HG03060 (cell line): ENCODE data around the gene WIPF1.

Experiments used
- ATAC-seq: cut with Tn5 transposase; IDR thresholded peaks from one replicate; pipeline ENCODE4 v1.9.1; 2021; ENCODE audit warnings: low read depth, moderate number of reproducible peaks; ENCODE audit not compliant: unreplicated experiment

The WIPF1 gene, protein sequence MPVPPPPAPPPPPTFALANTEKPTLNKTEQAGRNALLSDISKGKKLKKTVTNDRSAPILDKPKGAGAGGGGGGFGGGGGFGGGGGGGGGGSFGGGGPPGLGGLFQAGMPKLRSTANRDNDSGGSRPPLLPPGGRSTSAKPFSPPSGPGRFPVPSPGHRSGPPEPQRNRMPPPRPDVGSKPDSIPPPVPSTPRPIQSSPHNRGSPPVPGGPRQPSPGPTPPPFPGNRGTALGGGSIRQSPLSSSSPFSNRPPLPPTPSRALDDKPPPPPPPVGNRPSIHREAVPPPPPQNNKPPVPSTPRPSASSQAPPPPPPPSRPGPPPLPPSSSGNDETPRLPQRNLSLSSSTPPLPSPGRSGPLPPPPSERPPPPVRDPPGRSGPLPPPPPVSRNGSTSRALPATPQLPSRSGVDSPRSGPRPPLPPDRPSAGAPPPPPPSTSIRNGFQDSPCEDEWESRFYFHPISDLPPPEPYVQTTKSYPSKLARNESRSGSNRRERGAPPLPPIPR

DNA sequence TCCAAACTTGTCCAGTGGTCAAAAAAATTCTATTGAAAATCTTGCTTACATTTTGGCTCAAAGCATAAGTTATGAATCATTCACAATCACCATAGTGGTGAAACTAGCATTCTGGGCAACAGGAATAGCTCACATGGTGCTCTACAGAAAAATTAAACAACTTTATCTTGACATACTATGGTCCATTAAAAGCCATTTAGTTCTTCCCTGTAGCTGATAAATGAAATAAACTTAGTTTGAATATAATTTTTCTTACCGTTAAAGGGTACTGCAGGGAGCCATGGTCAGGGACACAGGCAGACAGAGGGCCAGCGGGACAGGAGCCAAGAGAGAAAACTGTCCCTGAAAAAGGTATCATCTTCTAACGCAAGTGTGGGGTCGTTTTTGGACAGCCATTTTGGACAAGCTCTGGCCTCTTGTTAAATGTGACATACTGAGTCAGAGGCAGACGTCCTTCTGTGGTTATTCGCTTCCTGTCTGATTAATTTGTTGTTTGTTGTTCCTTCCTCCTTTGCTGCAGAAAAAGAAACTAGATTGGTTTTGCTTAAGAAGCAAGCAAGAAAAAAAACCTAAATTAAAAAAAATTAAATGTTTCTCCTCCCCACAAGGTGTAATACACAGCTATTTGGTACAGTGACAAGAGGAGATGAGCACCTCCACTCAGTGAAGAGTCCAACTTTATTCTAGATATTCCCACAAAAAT lies at the start of gene WIPF1:
Gene WIPF1 (minus strand): TSS at position 460 of the 703 bp plus-strand sequence. CDS start 12,231 bp downstream, outside the sequence.
- peak; percentile 38 for ATAC-seq

DNA sequence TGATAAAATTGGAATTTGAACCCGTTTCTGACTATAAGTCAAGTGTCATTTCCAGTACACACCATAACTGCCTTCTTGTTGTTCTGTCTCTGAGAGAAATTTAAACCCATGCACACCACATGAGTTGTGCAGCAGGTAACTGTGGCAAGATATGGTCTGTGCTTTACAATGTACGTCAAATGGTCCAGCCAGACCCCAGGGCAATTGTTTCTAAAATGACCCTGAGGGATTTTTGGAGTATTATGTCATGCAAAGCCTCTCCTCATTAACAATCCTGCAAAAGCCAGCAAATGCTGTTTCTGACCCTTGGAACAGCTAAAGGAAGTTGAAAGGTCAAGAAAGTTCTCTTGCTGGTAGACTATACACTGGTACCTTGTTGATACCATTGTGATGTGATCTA lies 47.7 kb upstream of the WIPF1 start:
- ATAC-seq = no peak

DNA sequence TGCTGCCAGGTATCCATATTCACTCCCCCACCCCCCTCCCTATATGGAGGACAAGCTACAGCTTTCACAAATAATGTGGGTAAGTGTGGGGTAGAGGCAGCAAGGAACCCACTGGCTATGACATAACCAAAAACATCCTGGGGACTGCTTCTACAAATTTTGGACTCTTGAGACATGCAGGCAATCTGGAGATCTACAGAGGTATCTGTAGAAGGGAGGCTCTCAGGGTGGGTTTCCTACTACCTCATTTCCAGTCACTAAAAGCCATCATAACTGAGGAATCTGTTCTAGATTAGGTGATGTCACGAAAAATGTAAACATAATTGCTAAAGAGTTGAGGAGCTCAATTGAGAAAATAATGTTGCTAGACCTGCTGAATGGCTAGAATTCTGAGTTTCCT lies 46.8 kb upstream of the WIPF1 start:
- ATAC-seq = no peak

DNA sequence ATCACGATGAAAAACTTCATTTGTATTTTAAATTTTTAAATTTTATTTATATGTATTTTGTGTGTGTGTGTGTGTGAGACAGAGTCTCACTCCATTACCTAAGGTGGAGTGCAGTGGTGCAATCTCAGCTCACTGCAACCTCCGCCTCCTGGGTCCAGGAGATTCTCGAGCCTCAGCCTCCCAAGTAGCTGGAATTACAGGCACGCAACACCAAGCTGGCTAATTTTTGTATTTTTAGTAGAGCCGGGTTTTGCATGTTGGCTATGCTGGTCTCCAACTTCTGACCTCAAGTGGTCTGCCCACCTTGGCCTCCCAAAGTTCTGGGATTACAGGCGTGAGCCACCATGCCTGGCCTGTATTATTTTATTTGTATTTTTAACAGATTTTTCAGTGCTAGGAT lies 45.8 kb upstream of the WIPF1 start:
- ATAC-seq = no peak

DNA sequence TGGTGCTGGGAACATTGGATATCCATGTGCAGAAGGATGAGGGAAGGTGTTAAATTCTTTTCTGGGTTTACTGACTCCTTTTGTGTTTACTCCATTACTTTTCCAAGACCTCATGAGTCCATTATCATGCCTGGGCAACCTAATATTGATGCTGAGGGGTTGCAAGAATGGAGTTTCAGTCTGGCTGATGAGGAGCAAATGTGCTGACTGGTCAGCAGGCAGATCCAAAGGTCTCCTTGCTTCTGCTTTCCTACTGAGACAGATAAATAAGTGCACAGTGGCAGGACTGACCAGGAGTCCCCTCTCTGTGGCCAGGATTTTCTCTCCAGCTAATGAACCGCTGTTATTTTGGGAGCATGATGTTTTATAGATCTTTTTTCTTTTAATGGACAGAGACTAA lies 43.6 kb upstream of the WIPF1 start:
- no peak for ATAC-seq

DNA sequence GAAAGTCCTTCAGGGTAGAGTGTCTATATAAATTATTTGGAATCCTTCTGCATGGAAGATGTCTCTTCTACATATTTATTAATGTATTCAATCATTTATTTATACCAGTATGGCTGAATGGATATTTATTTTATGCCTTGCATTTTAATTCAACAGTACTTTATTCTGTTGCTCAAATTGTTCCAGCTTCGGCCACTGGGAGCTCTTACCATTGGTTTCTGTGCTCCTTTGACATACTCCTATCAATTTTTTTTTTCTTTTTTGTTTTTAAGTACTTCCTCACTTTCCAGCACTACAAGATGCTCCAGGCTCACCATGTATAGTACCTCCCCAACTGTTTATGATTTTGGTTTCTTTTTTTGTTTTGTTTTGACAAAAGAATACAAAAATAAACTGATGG lies 39.4 kb upstream of the WIPF1 start:
- ATAC-seq = no peak

DNA sequence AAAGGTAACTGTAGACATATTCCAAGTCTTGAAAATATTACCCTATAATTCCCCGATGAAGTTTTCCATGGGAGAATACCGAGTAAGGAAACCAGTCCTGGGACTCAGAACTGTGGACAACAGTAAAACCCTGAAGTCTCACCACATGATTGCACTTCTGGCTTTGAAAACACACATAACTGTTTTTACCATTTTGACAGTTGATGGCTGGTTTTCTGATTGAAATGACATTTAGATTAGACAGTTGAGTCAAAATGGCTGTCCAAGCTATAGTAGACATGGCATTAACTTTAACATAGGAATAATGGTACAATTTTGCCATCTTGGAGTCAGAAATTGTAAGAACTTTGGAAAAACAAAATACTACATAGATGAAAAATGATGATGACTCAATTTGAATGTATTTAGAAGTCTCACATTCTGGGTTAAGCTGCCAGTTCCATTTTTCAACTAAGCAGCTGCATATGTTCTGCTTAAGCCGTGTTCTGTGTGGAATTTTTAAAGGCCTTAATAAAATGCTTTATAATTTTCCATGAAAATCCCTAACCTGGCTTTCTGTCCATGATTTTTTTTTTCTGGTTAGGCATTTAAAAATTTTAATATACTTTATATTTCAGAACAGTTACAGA lies 38.3 kb upstream of the WIPF1 start:
- ATAC-seq = no peak

DNA sequence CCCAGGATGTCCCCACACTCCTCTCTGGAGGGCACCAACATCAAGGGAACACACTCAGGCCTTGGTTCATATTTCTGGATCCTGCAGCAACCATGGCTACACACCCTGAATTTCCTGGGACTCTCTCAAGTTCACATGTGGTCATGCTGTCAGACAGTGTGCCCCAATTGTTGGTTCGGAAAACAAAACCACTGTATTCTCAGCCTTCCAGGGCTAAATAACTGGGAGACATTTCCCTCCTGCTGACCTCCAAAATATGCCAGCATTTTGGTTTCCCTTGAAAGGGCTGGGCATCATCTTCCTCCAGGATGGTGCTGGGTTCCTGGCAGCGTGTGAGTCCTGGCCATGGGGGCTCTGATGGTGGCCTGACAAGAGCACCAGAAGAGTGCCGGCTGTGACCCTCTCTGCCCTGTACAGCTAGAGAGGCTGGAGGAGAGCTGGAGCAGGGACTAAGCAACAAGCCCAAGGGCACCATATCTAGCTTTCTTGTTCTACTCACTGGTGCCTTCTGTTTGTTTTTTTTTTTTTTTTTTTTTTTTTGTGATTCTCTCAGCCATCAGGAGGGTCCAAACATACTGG lies 37.5 kb upstream of the WIPF1 start:
- ATAC-seq = no peak

DNA sequence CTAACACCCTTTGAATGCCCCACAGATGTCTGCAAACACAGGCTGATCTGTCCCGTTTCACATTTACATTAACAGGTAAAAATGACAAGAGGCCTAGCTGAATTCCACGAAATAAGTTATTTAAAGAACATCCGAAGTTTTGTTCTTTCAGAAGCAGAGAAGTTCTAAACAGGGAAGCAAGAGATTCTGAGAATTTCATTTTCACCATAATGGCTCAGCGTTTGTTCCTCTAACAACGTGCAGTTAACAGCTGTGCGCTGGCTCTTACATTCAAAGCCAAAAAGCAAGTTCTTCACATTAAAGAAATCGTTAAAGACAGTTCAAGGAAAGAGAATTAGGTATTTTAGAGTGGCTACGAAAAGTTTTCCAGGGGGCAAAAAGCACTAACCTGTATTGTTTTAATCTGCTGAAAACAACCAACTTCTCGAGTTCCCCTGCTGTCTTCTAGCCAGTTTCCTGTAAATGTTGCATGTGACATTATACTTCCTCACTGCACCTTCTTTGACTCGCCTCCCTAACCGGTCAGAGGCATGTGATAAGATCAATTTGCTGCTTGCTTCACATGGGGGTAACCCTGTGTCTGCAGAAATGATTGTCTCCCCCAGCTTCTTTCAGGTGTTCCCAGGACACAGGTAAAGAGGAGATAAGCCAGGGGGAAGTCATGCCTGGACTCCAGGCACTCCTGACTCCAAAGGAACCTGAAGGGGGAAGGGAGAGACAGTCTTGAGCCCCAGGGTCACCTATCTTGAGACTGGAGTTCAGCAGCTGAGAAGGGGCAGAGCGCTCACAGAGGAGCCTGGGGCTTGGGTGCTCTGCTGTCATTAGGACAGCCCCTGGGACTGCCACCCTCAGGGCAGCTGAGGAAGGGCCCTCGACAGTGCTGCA lies 36.8 kb upstream of the WIPF1 start:
- peak; percentile 56 for ATAC-seq

DNA sequence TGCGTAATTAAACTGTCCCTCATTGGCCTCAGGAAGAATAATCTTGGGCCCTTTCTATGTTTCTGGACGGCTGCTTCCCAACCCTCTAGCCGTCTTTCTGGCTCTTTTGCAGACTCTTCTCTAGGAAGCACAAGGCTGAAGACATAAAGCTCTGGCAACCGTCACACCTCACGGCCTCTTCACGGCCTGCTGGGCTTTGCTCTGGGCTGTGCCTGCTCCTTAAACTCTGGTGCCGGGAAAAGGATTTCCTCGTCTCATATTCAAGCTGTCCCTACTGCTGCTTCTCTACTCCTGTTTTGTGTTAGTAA lies 36.0 kb upstream of the WIPF1 start:
- ATAC-seq = no peak

DNA sequence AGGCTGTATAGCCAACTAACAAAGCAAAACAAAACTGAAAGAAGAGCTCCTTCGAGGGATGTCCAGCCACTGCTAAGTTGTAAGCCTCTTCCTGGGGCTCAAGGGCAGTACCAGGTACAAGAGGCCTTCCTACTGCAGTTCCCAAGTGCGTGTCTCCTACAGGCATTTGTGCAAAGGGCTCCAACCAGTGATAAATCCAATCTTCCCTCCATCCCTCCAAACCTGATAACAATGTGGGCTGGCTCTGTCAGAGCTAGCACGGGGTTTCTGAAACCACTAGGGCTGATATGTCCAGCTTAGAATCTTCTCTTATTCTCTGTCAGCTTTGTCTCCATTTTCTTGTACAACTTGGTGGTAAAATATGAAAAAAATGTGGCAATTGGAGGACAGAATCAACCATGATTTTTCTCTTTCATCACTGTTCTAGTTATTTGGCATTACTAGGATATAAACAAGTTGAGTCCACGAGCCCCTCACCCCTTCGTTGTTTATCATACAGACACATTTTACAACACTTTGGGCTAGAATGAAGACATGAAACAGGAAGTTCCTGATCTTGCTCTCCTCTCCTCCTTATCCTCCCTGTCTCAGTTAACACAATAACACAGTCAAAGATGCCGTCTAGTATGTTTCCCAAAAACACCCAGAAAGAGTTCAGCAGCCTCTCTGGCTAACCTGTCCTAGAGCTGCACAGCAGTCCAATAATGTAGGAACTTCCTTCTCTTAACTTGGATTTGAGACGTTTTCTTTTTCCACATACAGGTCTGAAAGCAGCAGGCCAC lies 35.4 kb upstream of the WIPF1 start:
- ATAC-seq = no peak

DNA sequence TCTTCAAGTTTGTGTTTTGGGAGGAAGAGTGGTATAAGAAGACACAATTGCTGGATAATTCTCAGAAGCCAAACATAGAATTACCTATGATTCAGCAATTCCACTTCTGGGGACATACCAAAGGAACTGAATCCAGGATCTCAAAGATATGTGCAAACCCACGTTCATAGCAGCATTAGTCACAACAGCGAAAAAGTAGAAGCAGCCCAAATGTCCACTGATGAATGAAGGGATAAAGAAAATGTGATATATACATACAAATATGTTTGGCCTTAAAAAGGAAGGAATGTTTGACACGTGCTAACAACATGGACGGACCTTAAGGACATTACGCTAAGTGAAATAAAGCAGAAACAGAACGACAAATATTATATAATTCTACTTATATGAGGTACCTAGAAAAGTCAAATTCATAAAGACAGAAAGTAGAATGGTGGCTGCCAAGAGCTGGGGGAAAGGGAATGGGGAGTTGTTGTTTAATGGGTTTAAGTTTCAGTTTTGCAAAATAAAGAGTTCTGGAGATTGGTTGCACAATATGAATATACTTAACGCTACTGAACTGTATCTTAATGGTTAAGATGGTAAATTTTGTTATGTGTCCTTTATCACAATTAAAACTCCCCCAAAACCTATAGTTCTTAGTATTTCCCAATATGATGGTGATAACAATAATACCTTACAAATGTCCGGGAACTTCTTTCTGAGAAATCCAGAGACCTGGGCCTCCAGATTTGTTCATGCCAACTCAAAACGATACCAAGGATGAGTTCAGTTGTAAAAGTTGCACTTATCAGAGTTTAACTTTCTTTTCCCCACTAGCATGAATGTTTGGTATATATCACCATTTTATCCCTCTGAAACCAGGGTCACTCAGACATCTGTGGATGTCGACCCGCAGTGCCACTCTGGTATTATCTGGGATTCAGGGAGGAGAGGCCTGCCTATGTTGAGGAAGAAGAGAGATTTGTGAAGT lies 33.7 kb upstream of the WIPF1 start:
- ATAC-seq = no peak

DNA sequence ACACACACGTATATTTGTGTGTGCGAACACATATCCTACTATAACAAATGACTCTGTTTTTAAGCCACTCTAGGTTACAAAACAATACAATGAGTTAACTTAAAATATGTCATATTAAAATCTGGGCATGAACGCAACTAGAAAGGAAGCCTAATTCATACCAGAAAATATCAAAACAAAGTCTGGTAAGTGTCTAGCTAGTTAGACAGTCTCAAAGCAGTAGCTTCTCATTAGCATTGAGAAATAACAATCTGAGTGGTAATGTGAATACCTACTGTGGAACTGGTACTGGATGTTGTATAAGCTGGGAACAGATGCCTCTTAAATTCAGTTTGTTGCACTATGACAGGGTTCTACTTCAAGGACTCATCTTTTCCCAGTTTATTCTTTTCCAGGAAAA lies 32.5 kb upstream of the WIPF1 start:
- no peak for ATAC-seq

DNA sequence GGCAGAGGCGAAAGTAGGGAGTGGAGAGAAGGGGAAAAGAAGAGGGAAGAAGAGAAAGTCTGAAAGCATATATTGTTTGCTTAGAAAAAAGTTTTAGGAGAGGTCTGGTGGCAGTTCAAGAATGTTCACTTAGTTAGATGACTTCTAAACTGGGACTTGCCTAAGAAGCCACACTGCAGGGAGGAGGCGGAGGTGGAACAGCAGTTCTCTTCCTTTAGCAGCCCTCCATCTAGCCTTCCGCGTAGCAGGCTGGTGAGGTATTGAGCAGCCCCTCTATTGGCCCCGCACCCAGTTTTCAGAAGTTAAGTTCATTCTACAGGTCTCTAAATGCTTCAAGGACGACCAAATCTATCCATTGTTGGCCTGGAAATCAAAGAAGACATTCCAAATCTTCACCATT lies 31.9 kb upstream of the WIPF1 start:
- no peak for ATAC-seq

DNA sequence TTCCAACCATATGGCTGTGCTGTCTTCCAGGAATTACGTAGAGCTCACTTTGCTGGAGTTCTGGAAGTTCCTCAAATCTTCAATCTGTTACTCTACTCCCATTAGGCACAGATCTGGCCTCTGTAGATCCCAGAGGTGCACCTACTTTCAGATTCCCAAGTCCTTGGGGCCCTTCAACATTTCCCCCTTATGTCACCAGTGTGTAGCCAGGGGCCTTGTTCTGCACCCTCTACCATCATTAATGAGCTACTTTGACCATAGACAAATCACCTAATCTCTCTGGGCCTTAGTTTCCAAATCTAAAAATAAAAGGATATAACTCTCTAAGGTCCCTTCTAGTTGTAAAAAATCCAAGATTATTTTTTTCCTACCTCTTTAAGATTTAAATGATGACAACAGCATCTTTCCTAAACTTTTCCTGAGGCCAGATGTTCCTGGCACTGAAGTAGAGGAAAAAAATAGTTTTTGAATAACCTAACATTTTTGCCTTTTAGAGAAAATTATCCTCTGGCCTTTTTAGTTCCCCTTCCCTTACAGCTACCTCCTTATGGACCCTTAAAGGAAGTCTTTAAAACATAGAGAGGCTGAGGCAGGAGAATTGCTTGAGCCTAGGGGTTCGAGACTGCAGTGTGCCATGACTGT lies 31.0 kb upstream of the WIPF1 start:
- ATAC-seq = no peak

DNA sequence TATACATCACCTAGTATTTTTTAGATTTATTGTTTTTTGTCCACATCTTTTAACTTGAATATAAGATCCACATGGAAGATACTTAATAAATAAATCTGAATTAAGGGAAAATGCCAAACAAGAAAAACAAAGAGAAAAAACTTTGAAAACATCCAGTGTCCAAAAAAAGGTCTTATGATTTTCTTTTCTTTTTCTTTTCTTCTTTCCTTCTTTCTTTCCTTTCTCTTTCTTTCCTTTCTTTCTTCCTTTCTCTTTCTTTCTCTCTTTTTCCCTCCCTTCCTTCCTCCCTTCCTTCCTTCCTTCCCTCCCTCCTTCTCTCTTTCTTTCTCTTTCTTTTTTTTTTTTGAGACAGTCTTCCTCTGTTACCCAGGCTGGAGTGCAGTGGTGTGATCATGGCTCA lies 29.6 kb upstream of the WIPF1 start:
- no peak for ATAC-seq

DNA sequence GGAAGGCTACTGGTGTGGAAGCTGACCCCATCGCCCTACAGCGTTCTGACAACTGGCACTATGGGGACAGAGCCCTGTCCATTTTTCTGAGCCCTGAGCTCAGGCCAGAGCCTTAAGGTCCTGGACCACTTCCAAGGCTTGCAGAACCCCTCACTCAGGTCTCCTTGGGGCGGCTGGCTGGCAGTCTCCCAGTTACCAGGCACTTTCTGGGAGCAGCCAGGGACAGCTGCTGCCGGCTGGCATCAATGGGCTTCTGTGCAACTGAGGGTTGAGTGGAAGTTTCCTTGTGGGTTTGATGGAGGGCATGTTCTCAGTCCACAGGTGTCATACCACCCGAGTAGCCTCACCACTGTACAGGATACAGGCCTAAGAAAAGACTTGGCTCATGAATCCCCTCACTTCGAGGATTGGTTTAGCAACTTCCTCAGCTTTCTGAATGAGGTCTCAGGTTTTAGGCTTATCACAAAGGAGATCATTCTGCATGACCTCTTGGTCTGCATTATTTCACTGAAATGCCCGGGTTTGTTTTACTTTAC lies 27.4 kb upstream of the WIPF1 start:
- ATAC-seq = no peak

DNA sequence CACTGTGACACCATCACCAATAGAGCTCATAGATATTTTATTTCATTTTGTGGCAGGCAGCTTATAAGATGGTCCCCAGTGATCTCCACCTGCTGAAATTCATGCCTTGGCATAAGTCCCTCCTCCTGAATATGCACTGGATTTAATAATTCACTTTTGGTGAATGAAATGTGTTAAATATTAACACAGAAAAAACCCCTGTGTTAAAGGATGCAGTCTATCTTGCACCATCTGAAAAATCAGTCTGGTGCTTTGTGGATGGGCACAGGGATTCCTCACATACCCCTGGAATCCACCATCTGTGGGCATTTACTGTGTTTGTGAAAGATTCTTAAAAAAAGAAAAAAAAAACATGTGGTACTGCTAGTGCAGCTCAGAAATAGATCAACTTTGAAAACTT lies 26.1 kb upstream of the WIPF1 start:
- ATAC-seq = no peak
